Measurements from ENCODE around the gene ZNF385B. TPM values are rescaled to one million over a fixed set of nuclear protein-coding genes. Genes with fewer than 3 reads are reported as not detected.

ZNF385B gene
- total and polyA plus RNA-seq, 9 of the 15 experiments (the other 6 are each of a cell fraction or from before 2014, with no cell fraction given), result 0.50 TPM; not detected in 8

- TF ChIP-seq ADNP (tag; IDR thresholded peaks at IDR 0.05) (peak; percentile 85), SRSF3 (IDR thresholded peaks at IDR 0.05; ENCODE audit: insufficient read depth, low read length) (no peak), ELK3 (CRISPR knock-in tag; IDR thresholded peaks at IDR 0.05) (no peak), SIN3A (IDR thresholded peaks at IDR 0.05; ENCODE audit: borderline replicate concordance in 2 of 2, control insufficient read depth in 1 of 2, low read depth in 2 of 2, low read length in 2 of 2) (no peak), ZC3H4 (CRISPR knock-in tag; IDR thresholded peaks at IDR 0.05; ENCODE audit: borderline replicate concordance) (no peak), NR3C1 (CRISPR knock-in tag; IDR thresholded peaks at IDR 0.05) (no peak), PML (IDR thresholded peaks at IDR 0.05; ENCODE audit: low read length) (peak; percentile 93), PRMT5 (CRISPR knock-in tag; IDR thresholded peaks at IDR 0.05) (no peak), CREBBP (IDR thresholded peaks at IDR 0.05; ENCODE audit: low read depth, low read length) (no peak), DMBX1 (CRISPR knock-in tag; IDR thresholded peaks at IDR 0.05; ENCODE audit: borderline replicate concordance) (peak; percentile 73; the same call in 1 of the 2 replicates), TAF15 (IDR thresholded peaks at IDR 0.05; ENCODE audit: low read depth, low read length) (no peak), MIER1 (IDR thresholded peaks at IDR 0.05; ENCODE audit: low read depth) (no peak), FOXM1 (IDR thresholded peaks at IDR 0.05; ENCODE audit: low read depth) (peak; percentile 81), FOXM1 (CRISPR knock-in tag; IDR thresholded peaks at IDR 0.05; ENCODE audit: low read depth) (no peak), XRCC4 (IDR thresholded peaks at IDR 0.05; ENCODE audit: extremely low read depth, insufficient read depth, insufficient read length) (no peak)
- TF ChIP-seq, protein P1, sequence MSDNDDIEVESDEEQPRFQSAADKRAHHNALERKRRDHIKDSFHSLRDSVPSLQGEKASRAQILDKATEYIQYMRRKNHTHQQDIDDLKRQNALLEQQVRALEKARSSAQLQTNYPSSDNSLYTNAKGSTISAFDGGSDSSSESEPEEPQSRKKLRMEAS (CRISPR knock-in tag; IDR thresholded peaks at IDR 0.05), result no peak
These were observed 73.8 kb downstream of the ZNF385B start (continued) for GRCh38 chr2:179787601-179788000.
